ENCODE data around the gene TCF7. TPM values are rescaled to one million over a fixed set of nuclear protein-coding genes. Genes with fewer than 3 reads are reported as not detected.

TCF7 gene
- total and polyA plus RNA-seq, 5 experiments from 2014 or later: 207 to 911 (median 600) TPM

- DNase-seq (no peak), ATAC-seq (no peak)
- Mint-ChIP-seq H3K4me1 (peaks cover 47 to 95% (median 89%) of the 10 kb centered on the region in 4 donors), H3K27me3 (no peaks in the 10 kb centered on the region), H3K36me3 (peaks cover 0 to 3% (median 0%) of the 10 kb centered on the region in 3 donors), H3K27ac (peak overlapping the region; percentile 79 to 99 (median 94)), H3K9me3 (no peaks in the 10 kb centered on the region), H3K4me3 (peak overlapping the region in 9 of 10 donors; percentile 22 to 81 (median 70))
- POLR2A ChIA-PET: interaction anchor here (0.7 to 1.3 kb wide), 2 partner anchors 10 to 12 kb away, joined by 5 read pairs; no protein-coding TSS in a partner anchor
Observed at GRCh38 chr5:134092875-134093274, 21.6 kb upstream of the TCF7 start.

- H3K4me1 Mint-ChIP-seq: peaks cover 44 to 94% (median 86%) of the 10 kb centered on the region in 4 donors
- H3K27ac Mint-ChIP-seq: peak overlapping the region in 9 of 10 donors; percentile 79 to 99 (median 95)
- DNase-seq (no peak), ATAC-seq (no peak)
- H3K9me3 Mint-ChIP-seq: no peaks in the 10 kb centered on the region
- peak overlapping the region in 9 of 10 donors; percentile 22 to 81 (median 70) for H3K4me3 Mint-ChIP-seq
- H3K27me3 Mint-ChIP-seq: no peaks in the 10 kb centered on the region
- peaks cover 0 to 3% (median 0%) of the 10 kb centered on the region in 3 donors for H3K36me3 Mint-ChIP-seq
- POLR2A ChIA-PET: interaction anchor here (1.0 to 1.3 kb wide), 3 partner anchors 9 to 95 kb away, joined by 3 to 5 read pairs (median 4); no protein-coding TSS in a partner anchor
Observed at GRCh38 chr5:134093351-134093750, 21.1 kb upstream of the TCF7 start.

GRCh38 chr5:134095293-134095692 lies 19.2 kb upstream of the TCF7 start:
- Mint-ChIP-seq H3K36me3 (peaks cover 0 to 3% (median 0%) of the 10 kb centered on the region in 3 donors), H3K27ac (peak overlapping the region in 9 of 10 donors; percentile 74 to 96 (median 85)), H3K27me3 (no peaks in the 10 kb centered on the region), H3K4me1 (peaks cover 49 to 94% (median 87%) of the 10 kb centered on the region in 4 donors), H3K9me3 (no peaks in the 10 kb centered on the region), H3K4me3 (peak overlapping the region in 4 of 10 donors; percentile 56 to 65 (median 62))
- POLR2A ChIA-PET: no interaction called here
- ATAC-seq (no peak), DNase-seq (no peak)

GRCh38 chr5:134095887-134096589 lies 18.4 kb upstream of the TCF7 start:
- no peak for DNase-seq
- peak overlapping the region in 8 of 10 donors; percentile 14 to 65 (median 50) for H3K4me3 Mint-ChIP-seq

GRCh38 chr5:134097211-134097749 lies 17.2 kb upstream of the TCF7 start:
- DNase-seq (peak in 1 of 10 donors; percentile 35), ATAC-seq (peak; percentile 10 to 13)
- Mint-ChIP-seq H3K9me3 (no peaks in the 10 kb centered on the region), H3K27ac (peak overlapping the region; percentile 84 to 98 (median 96)), H3K36me3 (peaks cover 0 to 3% (median 0%) of the 10 kb centered on the region in 3 donors), H3K4me3 (peak overlapping the region; percentile 53 to 85 (median 78)), H3K4me1 (peaks cover 38 to 91% (median 84%) of the 10 kb centered on the region in 4 donors), H3K27me3 (no peaks in the 10 kb centered on the region)
- POLR2A ChIA-PET: no interaction called here

More at GRCh38 chr5:134095887-134096589, 18.4 kb upstream of the TCF7 start:
- peaks cover 45 to 94% (median 87%) of the 10 kb centered on the region in 4 donors for H3K4me1 Mint-ChIP-seq
- H3K27me3 Mint-ChIP-seq: no peaks in the 10 kb centered on the region
- ATAC-seq: no peak
- peaks cover 0 to 3% (median 0%) of the 10 kb centered on the region in 3 donors for H3K36me3 Mint-ChIP-seq
- H3K9me3 Mint-ChIP-seq: no peaks in the 10 kb centered on the region
- peak overlapping the region; percentile 36 to 98 (median 86) for H3K27ac Mint-ChIP-seq
- POLR2A ChIA-PET: no interaction called here

GRCh38 chr5:134098690-134099089 lies 15.8 kb upstream of the TCF7 start:
- no peaks in the 10 kb centered on the region for H3K27me3 Mint-ChIP-seq
- peak overlapping the region; percentile 36 to 81 (median 66) for H3K4me3 Mint-ChIP-seq
- peak overlapping the region; percentile 88 to 98 (median 96) for H3K27ac Mint-ChIP-seq
- POLR2A ChIA-PET: interaction anchor here (0.6 kb wide), 1 partner anchor 83 kb away, joined by 4 read pairs; no protein-coding TSS in a partner anchor
- H3K36me3 Mint-ChIP-seq: no peaks in the 10 kb centered on the region
- no peaks in the 10 kb centered on the region for H3K9me3 Mint-ChIP-seq
- no peak for ATAC-seq
- H3K4me1 Mint-ChIP-seq: peaks cover 38 to 90% (median 82%) of the 10 kb centered on the region in 4 donors
- DNase-seq: no peak

- Mint-ChIP-seq H3K36me3 (no peaks in the 10 kb centered on the region), H3K27ac (peak overlapping the region; percentile 88 to 98 (median 96)), H3K4me1 (peaks cover 37 to 89% (median 81%) of the 10 kb centered on the region in 4 donors), H3K4me3 (peak overlapping the region; percentile 43 to 81 (median 73)), H3K27me3 (no peaks in the 10 kb centered on the region), H3K9me3 (no peaks in the 10 kb centered on the region)
- DNase-seq (no peak), ATAC-seq (no peak)
- POLR2A ChIA-PET: interaction anchor here (2.0 kb wide), 1 partner anchor 77 kb away, joined by 11 read pairs; the partner anchor contains the start of gene SKP1
Observed at GRCh38 chr5:134099288-134099872, 15.1 kb upstream of the TCF7 start.

- H3K4me3 Mint-ChIP-seq: peak overlapping the region; percentile 43 to 81 (median 73)
- H3K27ac Mint-ChIP-seq: peak overlapping the region; percentile 88 to 98 (median 96)
- H3K4me1 Mint-ChIP-seq: peaks cover 41 to 90% (median 85%) of the 10 kb centered on the region in 4 donors
- H3K27me3 Mint-ChIP-seq: no peaks in the 10 kb centered on the region
- POLR2A ChIA-PET: interaction anchor here (0.6 to 2.0 kb wide), 3 partner anchors 77 to 270 kb away, joined by 3 to 11 read pairs (median 4); partner anchors contain the start of gene SKP1
- DNase-seq (peak in 1 of 10 donors; percentile 32), ATAC-seq (peak in 1 of 2 donors; percentile 9)
- H3K9me3 Mint-ChIP-seq: no peaks in the 10 kb centered on the region
- no peaks in the 10 kb centered on the region for H3K36me3 Mint-ChIP-seq
Observed at GRCh38 chr5:134099939-134100282, 14.6 kb upstream of the TCF7 start.

GRCh38 chr5:134100283-134101091 lies 14.0 kb upstream of the TCF7 start:
- Mint-ChIP-seq H3K27ac (peak overlapping the region; percentile 88 to 98 (median 96)), H3K4me3 (peak overlapping the region; percentile 43 to 81 (median 73)), H3K9me3 (no peaks in the 10 kb centered on the region), H3K27me3 (no peaks in the 10 kb centered on the region), H3K36me3 (no peaks in the 10 kb centered on the region), H3K4me1 (peaks cover 46 to 92% (median 89%) of the 10 kb centered on the region in 4 donors)
- DNase-seq (peak; percentile 63 to 86 (median 74)), ATAC-seq (peak; percentile 73 to 75)
- POLR2A ChIA-PET: interaction anchor here (0.6 to 2.0 kb wide), 3 partner anchors 76 to 270 kb away, joined by 3 to 11 read pairs (median 4); partner anchors contain the start of gene SKP1

- Mint-ChIP-seq H3K27ac (peak overlapping the region; percentile 88 to 98 (median 96)), H3K9me3 (no peaks in the 10 kb centered on the region), H3K4me3 (peak overlapping the region in 9 of 10 donors; percentile 4 to 81 (median 52)), H3K27me3 (no peaks in the 10 kb centered on the region), H3K4me1 (peaks cover 44 to 93% (median 90%) of the 10 kb centered on the region in 4 donors), H3K36me3 (no peaks in the 10 kb centered on the region)
- POLR2A ChIA-PET: interaction anchor here (2.0 kb wide), 1 partner anchor 75 kb away, joined by 11 read pairs; the partner anchor contains the start of gene SKP1
- DNase-seq (peak; percentile 60 to 87 (median 78)), ATAC-seq (peak; percentile 12 to 37)
Observed at GRCh38 chr5:134101686-134102439, 12.6 kb upstream of the TCF7 start.

GRCh38 chr5:134103397-134103796 lies 11.1 kb upstream of the TCF7 start:
- DNase-seq: peak in 6 of 10 donors; percentile 40 to 60 (median 52)
- peak; percentile 40 to 43 for ATAC-seq

More at GRCh38 chr5:134103397-134103796, 11.1 kb upstream of the TCF7 start:
- Mint-ChIP-seq H3K36me3 (no peaks in the 10 kb centered on the region), H3K9me3 (no peaks in the 10 kb centered on the region), H3K27me3 (no peaks in the 10 kb centered on the region), H3K4me1 (peaks cover 49 to 96% (median 92%) of the 10 kb centered on the region in 4 donors), H3K4me3 (peak overlapping the region; percentile 73 to 90 (median 82)), H3K27ac (peak overlapping the region; percentile 95 to 99 (median 97))
- POLR2A ChIA-PET: interaction anchor here (0.9 kb wide), 1 partner anchor 123 kb away, joined by 4 read pairs; the partner anchor contains the start of gene PPP2CA

All from naive thymus-derived CD8-positive, alpha-beta T cell (primary cell).